Caco-2 (cell line): ENCODE measurements around the gene SLC4A4. TPM values are rescaled to one million over a fixed set of nuclear protein-coding genes. Genes with fewer than 3 reads are reported as not detected.

Experiments
- BruUV-seq: library from RNA; stranded (reverse); fragments of 400-500 nt; replicated peaks from 2 replicates; lab custom pipeline; 2021; lab: Mats Ljungman, UMichigan
- CTCF ChIA-PET: fragments of 300-600 bp; sonication (Branson Sonifier 250); formaldehyde crosslinking; loops from one replicate; lab custom pipeline; 2022; ENCODE audit warnings: antibody characterized with exemption; lab: Charles Lee
- POLR2A ChIA-PET: fragments of 300-600 bp; sonication (Branson Sonifier 250); formaldehyde crosslinking; loops from one replicate; lab custom pipeline; 2022; ENCODE audit warnings: antibody characterized with exemption; lab: Charles Lee
- DNase-seq, 2 experiments: peaks; one replicate each; pipeline versions ENCODE4 v3.0.0 to v3.0.0-alpha.2; 2020 to 2022
- H3K27me3 ChIP-seq: replicated peaks from 2 replicates; pipeline ENCODE4 v1.6.0; 2011; ENCODE audit warnings: low read length; ENCODE audit not compliant: control insufficient read depth, insufficient read depth
- H3K36me3 ChIP-seq: 2 replicates; pipeline ENCODE4 v1.5.1; 2011; ENCODE audit warnings: low read length; ENCODE audit not compliant: control insufficient read depth, insufficient read depth
- H3K4me1 ChIP-seq: fragments of 250-450 bp; sonication (Bioruptor Pico); 2 replicates; pipeline ENCODE4 v1.5.1; 2020; ENCODE audit warnings: mild to moderate bottlenecking
- H3K4me3 ChIP-seq: 2 replicates; pipeline ENCODE4 v1.5.1; 2011; ENCODE audit warnings: low read depth, mild to moderate bottlenecking, control low read depth, low read length
- H3K9me3 ChIP-seq: fragments of 250-450 bp; sonication (Bioruptor Pico); 2 replicates; pipeline ENCODE4 v1.5.1; 2020; ENCODE audit warnings: mild to moderate bottlenecking, moderate library complexity
- H3K27ac Mint-ChIP-seq: one replicate; pipeline ENCODE4 v1.8.0; 2022; ENCODE audit warnings: mixed read lengths; ENCODE audit not compliant: unreplicated experiment
- H3K27me3 Mint-ChIP-seq: one replicate; pipeline ENCODE4 v1.8.0; 2022; ENCODE audit warnings: mixed read lengths; ENCODE audit not compliant: insufficient read depth, unreplicated experiment
- H3K36me3 Mint-ChIP-seq: one replicate; pipeline ENCODE4 v1.8.0; 2022; ENCODE audit warnings: mild to moderate bottlenecking, mixed read lengths; ENCODE audit not compliant: insufficient read depth, unreplicated experiment
- H3K4me1 Mint-ChIP-seq: one replicate; pipeline ENCODE4 v1.8.0; 2022; ENCODE audit warnings: low read depth, mixed read lengths; ENCODE audit not compliant: unreplicated experiment
- H3K4me3 Mint-ChIP-seq: one replicate; pipeline ENCODE4 v1.8.0; 2022; ENCODE audit warnings: mild to moderate bottlenecking, moderate library complexity, mixed read lengths; ENCODE audit not compliant: unreplicated experiment
- H3K9me3 Mint-ChIP-seq: one replicate; pipeline ENCODE4 v1.8.0; 2022; ENCODE audit warnings: mixed read lengths; ENCODE audit not compliant: unreplicated experiment
- intact Hi-C: fragments of 100-400 bp; cut with micrococcal nuclease; formaldehyde crosslinking; loops from one replicate; pipeline ENCODE4 v1.10.0; 2022; ENCODE audit not compliant: unreplicated experiment
- total RNA-seq: library from RNA; stranded (reverse); gene quantifications from 2 replicates; pipeline ENCODE4 v1.2.3, GENCODE V29; 2022
- TF ChIP-seq, protein P1 (sequence below), 2 experiments: fragments of 200-600 bp in 1 of 2; IDR thresholded peaks; 1 replicate in 1 of 2; 2 replicates in 1 of 2; pipeline versions ENCODE4 v1.5.1 to v1.8.0; 2011 to 2022; ENCODE audit warnings: antibody characterized with exemption in 1 of 2, control low read depth in 1 of 2, inconsistent platforms in 1 of 2, low read depth in 1 of 2, low read length in 1 of 2, mild to moderate bottlenecking in 1 of 2, moderate library complexity in 1 of 2; ENCODE audit not compliant: insufficient read depth in 1 of 2, severe bottlenecking in 1 of 2, unreplicated experiment in 1 of 2

Gene SLC4A4
- total RNA-seq, 1 experiment from 2014 or later: 0.29 TPM

DNA sequence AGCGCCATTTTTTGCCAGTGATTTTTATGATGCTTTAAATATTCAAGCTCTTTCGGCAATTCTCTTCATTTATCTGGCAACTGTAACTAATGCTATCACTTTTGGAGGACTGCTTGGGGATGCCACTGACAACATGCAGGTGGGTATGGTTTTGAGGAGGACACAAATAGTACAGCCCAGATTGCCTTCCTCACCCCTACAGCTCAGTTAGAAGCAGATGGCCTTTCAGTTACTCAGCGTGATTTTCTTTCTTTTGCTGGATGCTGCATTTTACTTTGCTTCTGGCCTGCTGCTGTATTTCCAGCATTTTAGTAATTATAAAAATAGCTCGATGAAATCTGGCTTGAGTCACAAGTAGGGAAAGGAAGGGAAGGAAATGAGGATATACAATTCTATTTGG lies 114.7 kb downstream of the SLC4A4 start:
- Mint-ChIP-seq H3K36me3 (no peaks in the 10 kb centered on the region), H3K4me3 (no peak overlapping the region), H3K9me3 (no peaks in the 10 kb centered on the region), H3K27me3 (peaks cover 4% of the 10 kb centered on the region), H3K27ac (no peak overlapping the region), H3K4me1 (no peaks in the 10 kb centered on the region)
- no peak for DNase-seq
- POLR2A ChIA-PET: no interaction called here
- intact Hi-C loops: no loop called here
- Histone ChIP-seq H3K4me1 (no peaks in the 10 kb centered on the region), H3K36me3 (no peaks in the 10 kb centered on the region), H3K27me3 (no peaks in the 10 kb centered on the region), H3K9me3 (no peaks in the 10 kb centered on the region), H3K4me3 (no peak overlapping the region)
- no TSS peak for BruUV-seq
- TF ChIP-seq, protein P1, sequence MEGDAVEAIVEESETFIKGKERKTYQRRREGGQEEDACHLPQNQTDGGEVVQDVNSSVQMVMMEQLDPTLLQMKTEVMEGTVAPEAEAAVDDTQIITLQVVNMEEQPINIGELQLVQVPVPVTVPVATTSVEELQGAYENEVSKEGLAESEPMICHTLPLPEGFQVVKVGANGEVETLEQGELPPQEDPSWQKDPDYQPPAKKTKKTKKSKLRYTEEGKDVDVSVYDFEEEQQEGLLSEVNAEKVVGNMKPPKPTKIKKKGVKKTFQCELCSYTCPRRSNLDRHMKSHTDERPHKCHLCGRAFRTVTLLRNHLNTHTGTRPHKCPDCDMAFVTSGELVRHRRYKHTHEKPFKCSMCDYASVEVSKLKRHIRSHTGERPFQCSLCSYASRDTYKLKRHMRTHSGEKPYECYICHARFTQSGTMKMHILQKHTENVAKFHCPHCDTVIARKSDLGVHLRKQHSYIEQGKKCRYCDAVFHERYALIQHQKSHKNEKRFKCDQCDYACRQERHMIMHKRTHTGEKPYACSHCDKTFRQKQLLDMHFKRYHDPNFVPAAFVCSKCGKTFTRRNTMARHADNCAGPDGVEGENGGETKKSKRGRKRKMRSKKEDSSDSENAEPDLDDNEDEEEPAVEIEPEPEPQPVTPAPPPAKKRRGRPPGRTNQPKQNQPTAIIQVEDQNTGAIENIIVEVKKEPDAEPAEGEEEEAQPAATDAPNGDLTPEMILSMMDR (IDR thresholded peaks at IDR 0.05; ENCODE audit: insufficient read depth in 1 of 2, low read depth in 1 of 2, low read length in 1 of 2, severe bottlenecking in 1 of 2, unreplicated experiment in 1 of 2): no peak
- CTCF ChIA-PET: no interaction called here

DNA sequence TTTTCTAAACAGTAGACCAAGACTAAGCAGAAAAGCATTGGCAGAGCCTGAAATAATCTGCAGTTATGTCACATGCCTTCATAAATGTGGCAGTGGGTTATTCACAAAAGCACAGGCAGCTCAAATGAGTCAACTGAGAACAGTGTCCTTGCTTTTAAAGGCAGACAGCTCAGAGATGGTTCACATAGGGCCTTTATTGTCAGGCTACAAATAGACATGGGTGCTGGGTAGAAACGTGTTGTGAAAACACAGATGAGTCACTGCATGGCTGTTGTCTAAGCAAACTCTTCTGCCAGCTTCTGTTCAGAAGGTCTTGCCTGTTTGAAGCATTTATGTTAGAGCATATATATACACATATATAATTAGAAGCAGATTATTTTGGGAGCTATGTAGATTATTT lies 118.0 kb downstream of the SLC4A4 start:
- no peaks in the 10 kb centered on the region for H3K4me1 Mint-ChIP-seq

DNA sequence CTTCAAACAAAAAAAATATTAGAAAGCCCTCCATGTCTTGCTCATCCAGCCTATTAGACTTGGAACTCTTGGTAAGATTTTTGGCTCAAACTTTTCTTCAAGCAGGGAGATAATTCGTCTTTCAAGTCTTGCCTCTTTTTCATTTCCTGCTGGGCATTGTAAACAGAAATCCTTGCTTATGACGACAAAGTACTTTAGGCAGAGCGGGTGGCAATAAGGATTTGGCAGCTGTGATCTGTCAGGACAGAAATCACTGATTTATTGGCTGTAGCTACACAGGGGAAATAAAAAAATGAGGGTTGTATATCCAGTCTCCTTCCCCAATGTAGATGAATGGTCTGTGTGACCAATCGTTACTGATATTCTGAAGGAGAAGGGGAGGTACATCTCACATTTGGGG lies 121.6 kb downstream of the SLC4A4 start:
- Histone ChIP-seq H3K27me3 (no peaks in the 10 kb centered on the region), H3K4me1 (no peaks in the 10 kb centered on the region)

More for the DNA sequence above, 118.0 kb downstream of the SLC4A4 start:
- no peak for DNase-seq
- H3K27me3 Mint-ChIP-seq: peaks cover 4% of the 10 kb centered on the region
- TF ChIP-seq, protein P1 (IDR thresholded peaks at IDR 0.05; ENCODE audit: insufficient read depth in 1 of 2, low read depth in 1 of 2, low read length in 1 of 2, severe bottlenecking in 1 of 2, unreplicated experiment in 1 of 2): no peak
- H3K27me3 ChIP-seq: no peaks in the 10 kb centered on the region
- ChIA-PET POLR2A (no interaction called here), CTCF (no interaction called here)
- BruUV-seq: no TSS peak
- no peak overlapping the region for H3K4me3 ChIP-seq
- H3K27ac Mint-ChIP-seq: no peak overlapping the region
- no peaks in the 10 kb centered on the region for H3K9me3 Mint-ChIP-seq
- H3K36me3 ChIP-seq: no peaks in the 10 kb centered on the region
- intact Hi-C loops: no loop called here
- H3K36me3 Mint-ChIP-seq: no peaks in the 10 kb centered on the region
- H3K4me1 ChIP-seq: no peaks in the 10 kb centered on the region
- H3K9me3 ChIP-seq: no peaks in the 10 kb centered on the region
- no peak overlapping the region for H3K4me3 Mint-ChIP-seq

More for the DNA sequence above, 121.6 kb downstream of the SLC4A4 start:
- Histone ChIP-seq H3K36me3 (no peaks in the 10 kb centered on the region), H3K9me3 (no peaks in the 10 kb centered on the region), H3K4me3 (no peak overlapping the region)
- Mint-ChIP-seq H3K4me3 (no peak overlapping the region), H3K4me1 (no peaks in the 10 kb centered on the region), H3K36me3 (no peaks in the 10 kb centered on the region), H3K27me3 (no peaks in the 10 kb centered on the region), H3K9me3 (no peaks in the 10 kb centered on the region), H3K27ac (no peak overlapping the region)
- intact Hi-C loops: no loop called here
- TF ChIP-seq, protein P1 (IDR thresholded peaks at IDR 0.05; ENCODE audit: insufficient read depth in 1 of 2, low read depth in 1 of 2, low read length in 1 of 2, severe bottlenecking in 1 of 2, unreplicated experiment in 1 of 2): no peak
- BruUV-seq: no TSS peak
- ChIA-PET CTCF (no interaction called here), POLR2A (no interaction called here)
- DNase-seq: no peak
